Fibroblast of upper back skin (primary cell): ENCODE measurements around the gene ZCCHC17.
A peak's percentile ranks its signal among the peaks of the same experiment; 100 is the strongest.

Source experiments
- DNase-seq: peaks from one replicate; pipeline ENCODE4 v3.0.0-alpha.2; 2013

The ZCCHC17 gene

DNA sequence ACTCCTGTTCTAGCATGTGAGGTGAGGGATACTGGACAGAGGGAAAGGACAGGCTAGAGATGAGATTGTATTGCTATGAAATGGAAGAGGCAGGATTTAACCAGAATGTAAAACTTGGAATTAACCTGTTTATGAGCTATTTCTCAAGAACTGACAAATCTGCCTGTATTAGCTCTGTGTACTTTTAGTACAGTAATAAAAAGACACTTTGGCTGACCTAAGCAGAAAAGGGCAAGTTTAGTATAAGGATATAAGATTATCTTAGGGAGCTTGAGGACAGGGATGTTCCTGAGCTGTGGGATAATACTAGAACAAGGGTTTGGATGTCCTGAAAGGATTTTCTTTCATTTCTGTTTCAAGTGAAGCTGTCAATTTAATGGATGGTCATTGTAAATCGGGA is 11.2 kb downstream of the ZCCHC17 start:
- DNase-seq: no peak

DNA sequence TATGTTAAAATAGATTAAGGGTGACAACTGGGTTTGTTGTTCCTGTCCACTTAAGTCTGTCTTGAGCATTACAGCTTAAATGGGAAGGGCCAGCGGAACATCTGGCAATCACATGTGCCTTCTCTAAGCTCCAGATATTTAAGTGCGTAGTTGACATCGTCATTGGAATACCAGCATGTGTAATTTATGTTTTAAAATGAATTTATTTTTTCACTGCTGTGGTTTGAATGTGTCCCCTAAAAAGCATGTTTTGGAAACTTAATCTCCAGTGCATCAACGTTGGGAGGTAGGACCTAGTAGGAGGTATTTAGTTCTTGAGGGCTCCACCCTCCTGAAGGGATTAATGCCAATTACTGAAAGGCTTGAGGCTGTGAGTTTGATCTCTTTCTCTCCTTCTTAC is 13.4 kb downstream of the ZCCHC17 start:
- peak; percentile 49 for DNase-seq

DNA sequence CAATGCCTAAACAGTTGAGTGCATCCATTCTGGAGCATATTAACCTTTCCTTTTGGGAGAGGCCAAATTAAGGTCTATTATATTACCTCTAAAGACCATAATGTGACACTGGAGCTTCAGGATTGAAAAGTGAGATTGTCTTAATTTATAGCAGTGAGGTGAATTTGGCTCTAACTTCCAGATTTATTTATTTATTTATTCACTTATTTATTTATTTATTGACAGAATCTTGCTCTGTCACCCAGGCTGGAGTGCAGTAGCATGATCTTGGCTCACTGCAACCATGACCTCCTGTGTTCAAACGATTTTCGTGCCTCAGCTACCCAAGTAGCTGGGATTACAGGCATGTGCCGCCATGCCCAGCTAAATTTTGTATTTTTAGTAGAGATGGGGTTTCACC is 19.1 kb downstream of the ZCCHC17 start:
- no peak for DNase-seq

DNA sequence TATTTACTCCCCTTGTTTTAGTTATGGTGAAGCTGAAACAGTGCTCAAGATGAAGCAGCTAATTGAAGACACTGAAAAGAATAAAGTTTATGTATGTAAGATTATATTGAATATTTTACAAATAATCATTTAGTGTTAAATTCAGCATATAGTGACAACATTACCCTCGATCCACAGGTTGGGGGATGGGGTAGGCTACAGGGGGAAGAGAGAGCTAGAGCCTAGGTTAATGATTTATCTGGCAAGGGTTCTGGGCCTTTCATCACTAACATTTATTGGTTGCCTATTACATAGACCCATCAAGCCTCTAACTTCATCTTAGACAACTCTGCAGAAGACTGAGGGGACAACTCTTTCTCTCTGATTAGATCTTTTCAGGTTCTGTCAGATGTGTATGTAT is 21.3 kb downstream of the ZCCHC17 start:
- no peak for DNase-seq

DNA sequence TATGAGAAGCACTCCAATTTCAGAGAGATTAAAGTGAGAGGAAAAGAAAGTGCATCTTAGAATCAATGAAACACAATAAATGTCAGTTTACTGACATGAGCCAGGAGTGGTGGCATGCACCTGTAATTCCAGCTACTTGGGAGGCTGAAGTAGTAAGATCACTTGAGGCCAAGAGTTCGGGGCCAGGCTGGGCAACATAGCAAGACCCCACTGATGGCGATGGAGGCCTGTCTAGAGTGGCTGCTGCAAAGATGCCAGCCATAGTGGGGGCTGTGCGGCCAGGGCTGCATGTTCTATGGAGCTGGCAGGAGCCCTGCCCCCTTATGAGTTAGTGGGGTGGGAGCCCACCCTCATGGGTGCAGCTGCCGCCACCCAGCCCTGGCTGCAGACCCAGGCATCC is 27.3 kb downstream of the ZCCHC17 start:
- DNase-seq: no peak

DNA sequence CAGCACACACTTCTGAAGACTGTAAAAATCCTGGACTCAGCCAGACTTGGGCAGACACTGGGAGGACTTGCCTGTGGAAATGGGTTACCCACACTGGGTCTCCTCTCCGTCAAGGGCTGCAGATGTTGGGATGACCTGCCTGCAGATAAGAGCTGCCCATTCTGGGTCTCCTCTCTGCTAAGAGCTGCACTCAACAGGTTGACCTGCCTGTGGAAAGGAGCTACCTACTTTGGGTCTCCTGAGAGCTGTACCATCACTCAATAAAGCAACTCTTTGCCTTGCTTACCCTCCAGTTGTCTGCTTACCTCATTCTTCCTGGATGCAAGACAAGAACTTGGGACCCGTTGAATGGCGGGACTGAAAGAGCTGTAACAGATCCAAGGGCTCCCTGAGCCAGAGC is 28.2 kb downstream of the ZCCHC17 start:
- no peak for DNase-seq

DNA sequence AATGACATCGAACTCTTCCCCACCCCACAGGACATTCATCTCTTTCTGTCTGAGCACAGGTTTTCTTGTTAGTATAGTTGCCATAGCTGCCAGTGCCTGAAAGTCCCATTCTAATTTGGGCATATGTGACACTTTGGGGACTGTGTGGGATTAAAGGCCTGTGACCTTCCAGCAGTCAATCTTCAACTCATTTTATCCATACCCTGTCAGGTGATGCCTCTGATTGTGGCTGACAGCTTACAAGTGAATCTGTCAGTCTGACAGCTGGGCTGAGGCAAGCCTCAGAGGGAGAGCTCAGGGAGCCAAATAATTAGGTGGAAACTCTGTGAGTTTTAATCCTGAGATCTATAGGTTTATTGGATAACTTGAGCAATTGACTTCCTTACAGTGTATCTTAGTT is 29.6 kb downstream of the ZCCHC17 start:
- DNase-seq: no peak

DNA sequence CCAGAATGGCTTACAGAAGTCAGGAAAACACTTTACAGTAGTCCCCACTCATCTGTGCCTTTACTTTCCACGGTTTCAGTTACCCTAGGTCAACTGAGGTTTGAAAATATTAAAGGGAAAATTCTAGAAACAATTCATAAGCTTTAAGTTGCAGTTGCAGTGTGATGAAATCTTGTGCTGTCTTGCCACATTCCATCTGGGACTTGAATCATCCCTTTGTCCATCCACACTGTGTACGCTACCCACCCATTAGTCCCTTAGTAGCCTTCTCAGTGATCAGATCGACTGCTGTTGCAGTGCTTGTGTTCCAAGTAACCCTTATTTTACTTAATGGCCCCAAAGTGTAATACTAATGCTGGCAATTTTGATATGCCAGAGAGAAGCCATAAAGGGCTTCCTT is 30.5 kb downstream of the ZCCHC17 start:
- DNase-seq: peak; percentile 60

DNA sequence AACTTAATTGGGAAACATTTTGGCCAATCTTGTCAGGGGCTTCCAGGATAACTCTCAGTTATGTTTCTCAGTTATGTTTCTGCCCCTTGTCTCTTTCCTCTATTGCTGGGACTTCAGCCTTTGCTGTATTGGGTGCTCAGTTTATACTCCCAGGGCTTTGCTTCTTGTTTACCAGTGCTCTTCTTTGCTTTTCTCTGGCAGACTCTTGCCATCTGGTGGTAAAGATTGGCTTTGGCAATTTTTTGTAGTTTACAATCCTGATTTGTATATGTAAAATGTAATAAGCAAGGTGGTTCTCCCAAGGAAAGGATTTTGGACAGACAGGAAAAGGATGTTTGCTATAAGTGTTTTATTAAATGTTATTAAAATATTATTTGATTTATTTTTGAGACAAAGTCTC is 38.2 kb downstream of the ZCCHC17 start:
- DNase-seq: peak; percentile 32

DNA sequence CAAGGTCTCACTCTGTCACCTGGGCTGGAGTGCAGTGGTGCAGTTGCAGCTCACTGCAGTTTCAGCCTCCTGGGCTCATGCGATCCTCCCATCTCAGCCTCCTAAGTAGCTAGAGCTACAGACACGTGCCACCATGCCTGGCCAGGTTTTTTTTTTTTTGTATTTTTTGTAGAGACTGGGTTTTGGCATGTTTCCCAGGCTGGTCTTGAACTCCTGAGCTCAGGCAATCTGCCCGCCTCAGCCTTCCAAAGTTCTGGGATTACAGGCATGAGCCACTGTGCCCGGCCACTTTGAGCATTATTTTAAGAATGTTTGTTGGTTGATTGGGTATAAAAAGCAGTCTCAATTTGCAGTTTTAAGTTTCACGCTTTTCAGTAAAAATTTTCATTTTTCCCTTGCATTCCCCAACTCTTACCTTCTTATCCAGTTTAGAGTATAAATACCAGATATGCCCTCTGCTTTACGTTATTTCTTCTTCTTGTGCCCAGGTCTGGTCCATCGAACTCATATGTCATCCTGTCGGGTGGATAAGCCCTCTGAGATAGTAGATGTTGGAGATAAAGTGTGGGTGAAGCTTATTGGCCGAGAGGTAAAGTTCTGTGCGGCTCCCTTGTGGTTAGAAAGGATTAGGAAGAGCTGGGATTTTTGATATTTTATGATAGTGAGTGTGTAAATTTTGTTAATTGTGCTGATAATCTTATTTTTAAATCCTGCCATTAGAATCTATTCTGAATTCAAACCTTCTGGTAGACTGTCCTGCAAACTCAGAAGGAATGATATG is 40.0 kb downstream of the ZCCHC17 start:
- no peak for DNase-seq

DNA sequence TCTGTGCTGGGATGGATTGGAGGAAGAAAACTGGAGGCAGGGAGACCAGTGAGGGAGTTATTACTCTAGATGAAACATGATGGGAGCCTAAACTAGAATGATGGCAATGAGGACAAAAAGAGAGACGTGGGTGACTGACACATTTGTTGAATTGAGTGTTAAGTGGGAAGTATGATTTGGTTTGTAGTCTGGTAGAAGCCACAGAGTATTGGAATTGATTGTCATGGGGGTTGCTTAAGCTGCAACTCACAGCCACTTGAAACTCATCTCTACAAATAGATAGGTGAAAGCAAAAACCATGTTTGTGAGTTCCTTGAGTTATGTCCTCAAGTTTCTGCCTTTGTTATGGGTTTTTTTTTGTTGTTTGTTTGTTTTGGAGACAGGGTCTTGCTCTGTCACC is 47.7 kb downstream of the ZCCHC17 start:
- no peak for DNase-seq

DNA sequence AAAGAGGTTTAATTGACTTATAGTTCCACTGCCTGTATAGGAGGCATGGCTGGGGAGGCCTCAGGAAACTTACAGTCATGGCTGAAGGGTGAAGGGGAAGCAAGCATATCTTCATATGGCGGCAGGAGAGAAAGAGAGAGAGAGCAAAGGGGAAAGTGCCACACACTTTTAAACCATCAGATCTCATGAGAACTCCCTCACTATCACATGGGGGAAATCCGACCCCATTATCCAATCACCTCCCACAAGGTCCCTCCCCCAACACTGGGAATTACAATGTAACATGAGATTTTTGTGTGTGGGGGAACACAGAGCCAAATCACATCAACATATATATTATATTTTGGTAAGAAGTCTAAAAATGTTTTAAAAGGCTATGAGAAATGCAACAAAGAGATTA is 48.8 kb downstream of the ZCCHC17 start:
- DNase-seq: no peak

DNA sequence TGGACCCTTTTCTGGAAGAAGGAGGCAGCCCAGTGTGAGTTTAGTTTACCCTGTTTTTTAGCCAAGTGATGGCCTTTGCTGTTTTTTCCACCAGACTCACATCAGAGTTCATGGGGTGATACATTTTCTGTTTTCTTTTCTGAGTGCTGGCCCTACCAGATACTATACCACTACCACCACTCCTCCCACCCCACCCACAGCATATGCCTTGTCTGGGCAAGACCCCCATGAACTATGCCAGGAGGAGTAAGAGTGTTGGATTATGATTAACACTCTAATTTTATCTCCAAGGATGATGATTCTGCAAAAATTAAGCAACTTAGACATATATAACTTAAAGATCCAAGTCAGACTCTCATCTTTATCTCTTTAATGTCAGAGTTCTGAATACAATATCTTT is 50.0 kb downstream of the ZCCHC17 start:
- DNase-seq: no peak

DNA sequence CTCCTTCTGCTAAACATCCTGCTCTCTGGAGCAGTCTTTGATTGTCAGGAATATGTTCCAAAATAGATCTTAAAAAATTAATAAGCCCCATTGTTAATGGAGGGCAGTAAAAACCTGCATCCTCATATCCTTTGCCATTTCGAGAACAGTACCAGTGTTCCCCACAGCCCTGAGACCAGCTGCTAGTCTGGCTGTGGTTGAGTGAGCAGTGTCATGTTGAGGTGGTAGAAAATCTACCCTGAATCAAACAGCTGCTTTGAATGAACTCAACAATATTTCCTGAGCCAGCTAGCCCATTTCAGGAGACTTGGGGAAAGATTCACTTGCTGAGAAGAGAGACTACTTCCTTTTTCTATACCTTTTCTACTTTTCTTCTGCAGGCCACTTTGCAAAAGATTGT is 51.6 kb downstream of the ZCCHC17 start:
- no peak for DNase-seq

DNA sequence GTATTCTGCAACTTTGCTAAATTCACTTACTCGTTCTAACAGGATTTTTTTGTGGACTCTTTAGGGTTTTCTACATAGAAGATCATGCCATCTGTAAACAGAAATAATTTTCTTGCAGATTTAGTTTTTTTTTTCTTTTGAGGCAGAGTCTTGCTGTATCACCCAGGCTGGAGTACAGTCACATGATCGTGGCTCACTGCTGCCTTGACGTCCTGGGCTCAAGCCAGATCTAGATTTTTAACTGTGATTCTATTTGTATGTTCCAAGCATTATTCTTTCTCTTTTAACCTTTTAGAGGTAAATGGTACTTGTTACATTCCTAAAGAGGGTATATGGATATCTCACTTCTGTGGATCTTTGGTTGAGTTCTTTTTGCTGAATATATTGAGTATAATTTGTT is 57.5 kb downstream of the ZCCHC17 start:
- DNase-seq: no peak

DNA sequence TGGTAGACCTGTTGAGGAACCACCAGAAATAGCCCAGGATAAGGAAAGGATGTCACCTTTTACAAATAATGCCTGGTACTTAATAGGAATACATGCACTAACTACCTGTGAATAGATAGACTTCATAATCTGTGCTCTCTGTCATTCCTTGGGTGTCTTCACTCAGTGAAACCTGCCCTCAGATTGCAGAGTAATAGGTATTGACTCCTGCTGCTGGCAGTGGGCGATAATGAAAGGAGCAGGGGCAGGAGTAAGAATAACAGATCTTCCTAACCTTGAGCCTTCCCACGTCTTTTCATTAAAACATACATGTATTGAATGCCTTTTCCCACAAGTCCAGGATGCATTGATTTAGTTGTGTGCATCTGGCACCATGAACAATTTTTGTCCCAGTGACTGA is 59.6 kb downstream of the ZCCHC17 start:
- DNase-seq: no peak

DNA sequence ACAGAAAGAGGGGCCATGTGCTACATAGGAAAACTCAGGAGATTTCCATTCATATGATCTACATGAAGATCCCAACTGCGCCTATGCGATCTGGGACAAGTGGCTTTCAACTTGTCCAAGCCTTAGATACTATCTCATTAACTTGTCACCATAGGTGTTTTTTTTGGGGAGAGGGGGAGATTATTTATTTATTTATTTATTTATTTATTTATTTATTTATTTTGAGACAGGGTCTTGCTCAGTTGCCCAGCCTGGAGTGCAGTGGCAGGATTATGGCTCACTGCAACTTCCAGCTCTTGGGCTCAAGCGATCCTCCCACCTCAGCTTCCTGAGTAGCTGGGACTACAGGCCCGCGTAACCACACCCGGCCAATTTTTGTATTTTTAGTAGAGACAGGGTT is 64.8 kb downstream of the ZCCHC17 start:
- DNase-seq: no peak

DNA sequence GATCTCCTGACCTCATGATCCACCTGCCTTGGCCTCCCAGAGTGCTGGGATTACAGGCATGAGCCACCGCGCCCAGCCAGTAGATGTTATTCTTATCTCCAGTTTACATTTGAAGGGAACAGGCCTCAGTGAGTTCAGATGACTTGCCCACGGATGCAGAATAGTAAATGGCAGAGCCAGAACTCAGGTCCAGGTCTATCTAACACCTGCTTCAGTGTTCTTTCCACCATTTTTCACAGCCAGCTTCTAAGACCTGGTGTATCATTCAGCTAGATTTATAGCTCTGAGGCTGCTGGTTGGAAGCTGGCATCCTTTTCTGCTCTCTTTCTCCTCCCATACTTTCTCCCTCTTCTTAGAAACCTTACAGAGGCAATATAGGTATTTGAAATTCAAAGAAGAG is 65.2 kb downstream of the ZCCHC17 start:
- no peak for DNase-seq

DNA sequence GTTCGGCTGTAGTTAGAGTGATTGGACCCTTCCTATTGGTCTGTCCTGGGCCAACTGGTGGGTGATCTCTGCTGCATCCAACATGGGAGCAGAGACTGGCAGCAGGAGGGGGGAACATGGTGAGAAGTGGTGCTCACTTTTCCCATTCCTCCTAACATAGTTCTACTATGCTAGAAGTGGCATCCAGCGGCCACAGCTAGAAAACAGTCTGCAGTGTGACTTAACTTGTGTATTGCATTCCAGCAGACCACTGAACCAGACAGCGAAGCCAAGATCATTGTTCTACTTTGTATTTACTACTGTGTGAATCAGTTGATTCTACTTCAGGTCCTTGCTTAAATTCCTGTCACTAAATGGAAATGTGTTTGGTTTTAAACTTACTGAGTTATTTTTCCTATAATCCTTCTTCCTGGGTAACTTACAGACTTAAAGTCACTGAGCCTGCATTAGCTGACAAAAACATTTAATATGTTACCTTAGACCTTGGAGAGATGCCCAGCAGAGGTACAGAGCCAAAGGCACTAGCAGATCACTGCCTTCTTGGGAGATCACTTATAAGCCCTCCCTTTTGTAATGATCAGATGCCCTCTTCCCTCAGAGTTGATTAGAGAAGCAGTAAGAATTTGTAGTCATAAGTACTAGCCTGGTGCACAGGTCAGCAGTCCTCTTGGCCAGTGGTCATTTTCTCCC is 67.9 kb downstream of the ZCCHC17 start:
- DNase-seq: no peak

DNA sequence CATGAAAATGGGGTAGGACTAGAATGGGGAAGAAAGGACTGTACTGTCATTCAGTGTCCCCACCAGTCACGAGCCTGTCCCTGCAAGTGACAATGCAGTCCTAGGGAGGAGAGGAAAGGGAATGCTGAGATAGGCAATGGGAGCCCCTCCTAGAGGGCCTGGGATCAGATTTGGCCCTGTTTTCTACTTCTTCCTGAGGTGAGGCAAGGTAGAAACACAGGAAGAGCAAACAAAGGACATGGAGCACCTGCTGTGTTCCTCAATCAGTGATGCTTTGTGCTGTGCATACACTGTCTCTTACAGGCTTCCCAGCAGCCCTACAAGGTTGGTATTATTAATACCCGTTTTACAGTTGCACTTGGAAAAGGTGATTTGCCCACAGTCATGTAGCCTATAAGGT is 70.0 kb downstream of the ZCCHC17 start:
- DNase-seq: no peak

DNA sequence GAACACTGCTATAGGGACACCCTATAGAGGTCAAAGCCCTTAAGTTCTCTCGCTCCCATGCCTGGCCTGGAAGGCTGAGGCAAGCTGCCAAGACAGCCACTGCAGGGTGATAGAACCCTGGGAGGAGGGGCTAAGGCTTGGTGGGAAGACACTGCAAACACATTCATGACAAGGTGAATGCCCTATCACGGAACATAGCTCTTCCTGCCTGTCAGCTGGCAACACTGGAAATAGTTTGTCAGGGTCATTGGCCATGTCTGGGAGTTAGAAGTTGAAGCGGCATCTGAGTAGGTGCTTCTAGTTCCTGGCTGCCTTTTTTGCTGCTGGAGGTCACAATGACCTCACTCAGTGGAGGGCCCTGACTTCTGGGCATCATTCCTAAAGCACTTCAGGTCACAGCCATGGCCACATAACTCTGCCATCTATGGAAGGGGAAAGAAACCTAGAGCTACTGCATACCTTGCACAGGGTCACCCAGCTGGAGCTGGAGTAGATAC is 71.8 kb downstream of the ZCCHC17 start:
- no peak for DNase-seq

DNA sequence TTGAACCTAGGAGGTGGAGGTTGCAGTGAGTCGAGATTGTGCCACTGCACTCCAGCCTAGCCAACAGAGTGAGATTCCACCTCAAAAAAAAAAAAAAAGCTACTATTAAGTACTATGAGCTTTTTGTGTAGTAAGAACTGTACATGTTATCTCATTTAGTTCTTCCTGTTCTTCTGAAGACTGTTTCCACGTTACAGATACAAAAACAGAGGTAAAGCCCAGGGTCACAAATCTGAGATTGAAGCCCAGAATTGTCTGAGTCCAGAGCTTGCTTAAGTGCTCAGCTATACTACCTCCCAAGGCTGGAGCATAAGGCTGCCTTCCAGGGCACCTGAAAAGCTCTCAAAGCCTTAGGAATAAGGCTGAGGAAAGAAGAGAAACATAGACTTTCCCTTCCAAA is 73.2 kb downstream of the ZCCHC17 start:
- DNase-seq: no peak

DNA sequence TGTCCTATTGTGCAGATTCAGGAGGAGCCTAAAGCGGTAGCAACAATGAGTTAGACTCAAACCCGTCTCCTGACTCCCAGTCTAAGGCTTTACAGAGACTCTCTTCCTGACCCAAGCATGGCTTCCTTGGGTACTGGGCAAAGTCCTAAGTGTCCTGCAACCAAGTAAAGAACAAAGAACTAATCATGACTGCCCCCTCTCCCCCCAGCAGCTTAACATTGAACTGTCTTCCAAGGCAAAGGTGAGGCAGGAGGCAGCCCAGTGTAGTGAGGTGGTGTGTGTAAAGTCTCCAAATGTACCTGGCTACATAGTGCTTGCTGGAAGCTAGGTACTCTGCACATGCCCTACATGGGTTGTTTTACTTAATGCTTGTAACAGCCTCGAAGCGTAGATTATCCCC is 73.7 kb downstream of the ZCCHC17 start:
- no peak for DNase-seq

DNA sequence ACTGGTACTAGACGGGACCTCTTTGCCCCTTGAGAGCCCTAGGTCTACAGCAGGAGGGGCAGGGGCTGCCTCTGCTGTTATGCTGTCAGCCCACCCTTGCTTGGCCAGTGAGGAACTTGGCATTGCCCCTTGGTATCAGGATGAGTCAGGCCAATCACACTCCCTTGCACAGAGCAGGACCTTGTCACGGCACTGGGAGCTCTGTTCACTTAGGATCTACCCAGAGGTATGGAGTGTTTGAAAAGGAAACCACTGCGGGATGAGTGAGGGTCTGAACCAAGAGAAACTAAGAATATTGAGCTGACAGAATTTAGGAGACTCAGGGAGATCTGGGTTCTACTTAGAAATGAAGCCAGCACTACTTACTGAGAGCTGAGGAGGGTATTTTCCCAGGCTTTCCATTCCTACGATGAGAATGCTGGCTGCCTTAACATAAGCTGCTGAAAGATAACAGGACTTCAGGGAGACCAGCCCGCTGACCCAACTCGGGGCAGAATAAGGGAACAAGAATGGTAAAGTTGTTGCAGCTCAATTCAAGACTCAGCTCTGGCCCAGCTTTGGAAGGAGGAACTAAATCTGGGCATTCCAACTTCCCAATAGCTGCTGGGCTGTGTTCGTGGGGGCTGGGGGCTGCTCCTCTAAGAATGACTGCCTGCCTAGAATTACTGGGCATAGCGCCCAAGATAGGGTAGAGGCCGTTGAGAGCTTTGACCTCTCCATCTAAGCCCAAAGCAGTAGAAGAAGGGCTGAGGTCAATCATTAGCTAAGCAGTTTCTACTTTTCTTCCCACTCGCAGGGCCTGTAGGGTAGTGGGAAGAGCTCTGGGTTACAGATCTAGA is 74.5 kb downstream of the ZCCHC17 start:
- DNase-seq: no peak
